SK-N-SH (cell line): ENCODE measurements around the gene KLF16. TPM values are rescaled to one million over a fixed set of nuclear protein-coding genes. Genes with fewer than 3 reads are reported as not detected.

Source experiments
- CTCF ChIA-PET: fragments of 300-600, 350-600 bp; formaldehyde crosslinking; extraction: SDS; loops from one replicate; lab custom pipeline; 2021; lab: Yijun Ruan, JAX
- POLR2A ChIA-PET: fragments of 350-600 bp; sonication (Branson Sonifier 250); formaldehyde crosslinking; extraction: SDS; loops from one replicate; lab custom pipeline; 2020; ENCODE audit warnings: antibody characterized with exemption, inconsistent platforms; lab: Yijun Ruan, JAX
- DNase-seq: peaks from one replicate; pipeline ENCODE4 v3.0.0; 2012
- H2AFZ ChIP-seq: fragments of 200-600 bp; sonication (generic); 2 replicates; pipeline ENCODE4 v1.8.1; 2016; ENCODE audit warnings: antibody characterized with exemption, mild to moderate bottlenecking, low read depth
- H3F3A ChIP-seq: fragments of 200-600 bp; sonication (generic); replicated peaks from 2 replicates; pipeline ENCODE3; 2016; ENCODE audit warnings: antibody characterized with exemption, mild to moderate bottlenecking; ENCODE audit not compliant: insufficient read depth
- H3K27ac ChIP-seq, 2 experiments: fragments of 200-500 bp in 1 of 2; fragments of 200-600 bp in 1 of 2; sonication (Bioruptor generic) in 1 of 2; sonication (generic), shearing (Covaris generic) in 1 of 2; 2 replicates each; pipeline versions ENCODE4 v1.5.1 to v1.6.1; 2014 to 2016; ENCODE audit warnings: low read depth in 2 of 2, inconsistent platforms in 1 of 2, low read length in 1 of 2, mild to moderate bottlenecking in 1 of 2, mixed read lengths in 1 of 2
- H3K27me3 ChIP-seq: fragments of 200-600 bp; sonication (generic), shearing (Covaris generic); 2 replicates; pipeline ENCODE4 v1.6.1; 2016; ENCODE audit warnings: mixed run types; ENCODE audit not compliant: insufficient read depth
- H3K36me3 ChIP-seq, 2 experiments: fragments of 200-500 bp in 1 of 2; fragments of 200-600 bp in 1 of 2; sonication (Bioruptor generic) in 1 of 2; sonication (generic) in 1 of 2; replicated peaks in 1 of 2; 2 replicates each; pipeline versions ENCODE3 to v1.5.1; 2014 to 2016; ENCODE audit warnings: low read length in 1 of 2, mild to moderate bottlenecking in 1 of 2; ENCODE audit not compliant: insufficient read depth in 2 of 2, control insufficient read depth in 1 of 2
- H3K4me1 ChIP-seq, 2 experiments: fragments of 200-500 bp in 1 of 2; fragments of 200-600 bp in 1 of 2; sonication (Bioruptor generic) in 1 of 2; sonication (generic), shearing (Covaris generic) in 1 of 2; 2 replicates each; pipeline versions ENCODE4 v1.5.1 to v1.6.1; 2014 to 2016; ENCODE audit warnings: low read depth in 1 of 2, low read length in 1 of 2, mixed run types in 1 of 2; ENCODE audit not compliant: insufficient read depth in 2 of 2, control insufficient read depth in 1 of 2
- H3K4me2 ChIP-seq: fragments of 200-600 bp; sonication (generic), shearing (Covaris generic); 2 replicates; pipeline ENCODE4 v1.6.1; 2017; ENCODE audit warnings: mixed run types
- H3K4me3 ChIP-seq, 2 experiments: fragments of 200-500 bp in 1 of 2; fragments of 200-600 bp in 1 of 2; sonication (Bioruptor generic) in 1 of 2; sonication (generic), shearing (Covaris generic) in 1 of 2; 2 replicates each; pipeline versions ENCODE4 v1.5.1 to v1.8.1; 2014 to 2016; ENCODE audit warnings: low read depth in 2 of 2, inconsistent platforms in 1 of 2, low read length in 1 of 2, mild to moderate bottlenecking in 1 of 2, mixed read lengths in 1 of 2, moderate library complexity in 1 of 2
- H3K79me2 ChIP-seq: fragments of 200-600 bp; sonication (generic); 2 replicates; pipeline ENCODE4 v1.8.1; 2017; ENCODE audit warnings: mild to moderate bottlenecking; ENCODE audit not compliant: insufficient read depth
- H3K9ac ChIP-seq: fragments of 200-600 bp; sonication (generic); 2 replicates; pipeline ENCODE4 v1.6.1; 2017; ENCODE audit warnings: mixed run types
- H3K9me2 ChIP-seq: fragments of 200-600 bp; sonication (generic); 2 replicates; pipeline ENCODE4 v1.6.1; 2017; ENCODE audit warnings: mixed run types
- H3K9me3 ChIP-seq: fragments of 200-600 bp; sonication (generic); 2 replicates; pipeline ENCODE4 v1.6.1; 2017; ENCODE audit warnings: mixed run types, mild to moderate bottlenecking, moderate library complexity
- H4K20me1 ChIP-seq: fragments of 200-600 bp; sonication (generic); 2 replicates; pipeline ENCODE4 v1.6.1; 2017; ENCODE audit warnings: mild to moderate bottlenecking, mixed run types; ENCODE audit not compliant: insufficient read depth
- CHD2 ChIP-seq: fragments of 150-350 bp; IDR thresholded peaks from 2 replicates; pipeline ENCODE4 v1.6.1; 2018; ENCODE audit warnings: low read length; ENCODE audit not compliant: partially characterized antibody
- EZH2phosphoT487 ChIP-seq: fragments of 200-600 bp; sonication (generic); IDR thresholded peaks from 2 replicates; pipeline ENCODE4 v1.6.1; 2017; ENCODE audit warnings: low read depth, mixed run types, mild to moderate bottlenecking, antibody characterized with exemption, moderate library complexity, borderline replicate concordance
- FOSL2 ChIP-seq: IDR thresholded peaks from 2 replicates; pipeline ENCODE4 v1.4.0; 2012; ENCODE audit warnings: low read depth, mild to moderate bottlenecking, moderate library complexity, borderline replicate concordance
- GABPA ChIP-seq: IDR thresholded peaks from 2 replicates; pipeline ENCODE4 v1.4.0; 2012; ENCODE audit warnings: low read depth, mild to moderate bottlenecking
- GATA2 ChIP-seq: sonication (generic); formaldehyde crosslinking; IDR thresholded peaks from 2 replicates; pipeline ENCODE4 v1.5.0; 2020; ENCODE audit warnings: mild to moderate bottlenecking, missing genetic modification reagents
- JUND ChIP-seq: IDR thresholded peaks from 2 replicates; pipeline ENCODE4 v1.4.0; 2012
- MAX ChIP-seq: IDR thresholded peaks from 2 replicates; pipeline ENCODE4 v1.4.0; 2012; ENCODE audit warnings: low read depth
- MXI1 ChIP-seq: IDR thresholded peaks from 2 replicates; pipeline ENCODE4 v1.6.1; 2012; ENCODE audit warnings: mild to moderate bottlenecking, low read depth, low read length, improper control_type of control experiment
- NFIC ChIP-seq: IDR thresholded peaks from 2 replicates; pipeline ENCODE4 v1.4.0; 2012; ENCODE audit warnings: borderline replicate concordance
- REST ChIP-seq: IDR thresholded peaks from 2 replicates; pipeline ENCODE4 v1.6.1; 2012; ENCODE audit warnings: mild to moderate bottlenecking, low read depth, low read length, moderate library complexity
- RFX5 ChIP-seq: IDR thresholded peaks from 2 replicates; pipeline ENCODE4 v1.6.1; 2012; ENCODE audit warnings: mild to moderate bottlenecking, improper control_type of control experiment, low read length
- RXRA ChIP-seq: IDR thresholded peaks from 2 replicates; pipeline ENCODE4 v1.4.0; 2012; ENCODE audit warnings: low read depth, mild to moderate bottlenecking, borderline replicate concordance
- TCF12 ChIP-seq: IDR thresholded peaks from 2 replicates; pipeline ENCODE4 v1.4.0; 2012
- TEAD4 ChIP-seq: IDR thresholded peaks from 2 replicates; pipeline ENCODE4 v1.4.0; 2012; ENCODE audit warnings: mild to moderate bottlenecking, borderline replicate concordance; ENCODE audit not compliant: insufficient read depth
- WGBS: methylation state at CpG from one replicate; pipeline ENCODE4 v1.1.6; 2017; ENCODE audit warnings: low lambda C conversion rate; 5-methylcytosine and 5-hydroxymethylcytosine counted together
- polyA plus RNA-seq, 3 experiments: library from polyadenylated mRNA; depleted of rRNA; stranded (reverse); fragments of >200 nt; gene quantifications; 2 replicates each; pipeline ENCODE4 v1.2.3, GENCODE V29; 2012
- TF ChIP-seq, protein P1 (sequence below): IDR thresholded peaks from 2 replicates; pipeline ENCODE4 v1.4.0; 2012; ENCODE audit warnings: low read depth, borderline replicate concordance
- TF ChIP-seq, protein P2 (sequence below): IDR thresholded peaks from 2 replicates; pipeline ENCODE4; 2012

KLF16 gene
- polyA plus RNA-seq, 1 of the 3 experiments (the other 2 are of a cell fraction): 16.1 TPM

DNA sequence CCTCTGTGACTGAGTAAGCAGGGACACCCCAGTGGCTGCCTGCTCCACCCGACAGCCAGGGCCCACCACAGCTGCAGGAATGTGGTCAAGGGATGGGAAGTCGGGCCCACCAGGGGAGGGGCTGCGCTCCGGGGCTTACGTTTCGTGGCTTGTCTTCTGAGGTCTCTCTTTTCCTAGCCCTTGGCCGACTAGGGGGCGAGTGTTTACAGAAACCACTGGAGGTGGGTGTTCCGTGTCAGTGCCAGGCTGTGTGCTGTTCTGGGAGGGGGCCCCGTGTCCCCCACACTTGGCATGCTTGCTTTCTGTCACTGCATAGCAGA, 46.3 kb upstream of the KLF16 start:
- Histone ChIP-seq H3K4me1 (peaks cover 0 to 17% of the 10 kb centered on the region in 2 experiments; a peak in 1 of 4 replicates), H3K9me3 (no peaks in the 10 kb centered on the region), H3K79me2 (peaks cover 88% of the 10 kb centered on the region), H3K9me2 (no peaks in the 10 kb centered on the region), H3K4me2 (no peak overlapping the region), H4K20me1 (peaks cover 51% of the 10 kb centered on the region), H3F3A (peaks cover 5% of the 10 kb centered on the region), H3K4me3 (no peak overlapping the region), H3K9ac (no peak overlapping the region), H3K36me3 (peaks cover 0 to 22% of the 10 kb centered on the region in 2 experiments), H3K27me3 (no peaks in the 10 kb centered on the region), H2AFZ (no peak overlapping the region), H3K27ac (peak overlapping the region in 1 of 2 experiments; percentile 86; a peak in 2 of 4 replicates)
- DNase-seq: no peak
- TF ChIP-seq CHD2 (no peak), RXRA (no peak), MAX (no peak), TCF12 (no peak), JUND (no peak), GATA2 (CRISPR knock-in tag) (no peak), NFIC (no peak), MXI1 (no peak), REST (no peak), EZH2phosphoT487 (no peak), RFX5 (no peak), FOSL2 (no peak), GABPA (no peak), TEAD4 (no peak)
- TF ChIP-seq, protein P1, sequence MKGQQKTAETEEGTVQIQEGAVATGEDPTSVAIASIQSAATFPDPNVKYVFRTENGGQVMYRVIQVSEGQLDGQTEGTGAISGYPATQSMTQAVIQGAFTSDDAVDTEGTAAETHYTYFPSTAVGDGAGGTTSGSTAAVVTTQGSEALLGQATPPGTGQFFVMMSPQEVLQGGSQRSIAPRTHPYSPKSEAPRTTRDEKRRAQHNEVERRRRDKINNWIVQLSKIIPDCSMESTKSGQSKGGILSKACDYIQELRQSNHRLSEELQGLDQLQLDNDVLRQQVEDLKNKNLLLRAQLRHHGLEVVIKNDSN: no peak
- TF ChIP-seq, protein P2, sequence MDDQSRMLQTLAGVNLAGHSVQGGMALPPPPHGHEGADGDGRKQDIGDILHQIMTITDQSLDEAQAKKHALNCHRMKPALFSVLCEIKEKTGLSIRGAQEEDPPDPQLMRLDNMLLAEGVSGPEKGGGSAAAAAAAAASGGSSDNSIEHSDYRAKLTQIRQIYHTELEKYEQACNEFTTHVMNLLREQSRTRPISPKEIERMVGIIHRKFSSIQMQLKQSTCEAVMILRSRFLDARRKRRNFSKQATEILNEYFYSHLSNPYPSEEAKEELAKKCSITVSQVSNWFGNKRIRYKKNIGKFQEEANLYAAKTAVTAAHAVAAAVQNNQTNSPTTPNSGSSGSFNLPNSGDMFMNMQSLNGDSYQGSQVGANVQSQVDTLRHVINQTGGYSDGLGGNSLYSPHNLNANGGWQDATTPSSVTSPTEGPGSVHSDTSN: no peak
- WGBS: 75% methylated on average over 4 of the region's 10 CpGs
- POLR2A ChIA-PET: interaction anchor here (1.0 kb wide), 1 partner anchor 18 kb away, joined by 3 read pairs; no protein-coding TSS in a partner anchor
- CTCF ChIA-PET: interaction anchor here (0.8 to 4.2 kb wide), 4 partner anchors 12 to 33 kb away, joined by 3 to 30 read pairs (median 4); partner anchors contain the start of gene ABHD17A
